HG03045 (cell line): Measurements from ENCODE around the gene PTPN18.

ENCODE experiments used
- ATAC-seq: cut with Tn5 transposase; IDR thresholded peaks from one replicate; pipeline ENCODE4 v1.9.1; 2021; ENCODE audit warnings: mild to moderate bottlenecking, moderate library complexity; ENCODE audit not compliant: unreplicated experiment

The PTPN18 gene

GRCh38 chr2:130363479-130363878 lies 7.6 kb downstream of the PTPN18 start:
- no peak for ATAC-seq

DNA sequence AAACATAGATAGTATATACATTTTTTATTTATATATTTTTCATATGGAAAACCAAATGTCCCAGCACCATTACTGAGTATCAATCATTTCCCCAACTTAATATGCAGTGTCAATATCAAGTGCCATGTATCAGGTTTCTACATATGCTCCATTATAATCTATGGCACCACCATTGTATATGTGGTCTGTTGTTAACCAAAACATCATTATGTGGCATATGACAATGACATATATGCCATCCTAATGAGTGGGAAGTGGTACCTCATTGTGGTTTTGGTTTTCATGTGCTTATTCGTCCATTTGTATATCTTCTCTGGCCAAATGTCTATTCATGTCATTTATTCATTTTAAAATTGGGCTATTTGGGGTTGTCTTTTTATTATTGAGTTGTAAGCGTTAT lies 9.2 kb downstream of the PTPN18 start:
- ATAC-seq: no peak

GRCh38 chr2:130365963-130366362 lies 10.1 kb downstream of the PTPN18 start:
- ATAC-seq: no peak

DNA sequence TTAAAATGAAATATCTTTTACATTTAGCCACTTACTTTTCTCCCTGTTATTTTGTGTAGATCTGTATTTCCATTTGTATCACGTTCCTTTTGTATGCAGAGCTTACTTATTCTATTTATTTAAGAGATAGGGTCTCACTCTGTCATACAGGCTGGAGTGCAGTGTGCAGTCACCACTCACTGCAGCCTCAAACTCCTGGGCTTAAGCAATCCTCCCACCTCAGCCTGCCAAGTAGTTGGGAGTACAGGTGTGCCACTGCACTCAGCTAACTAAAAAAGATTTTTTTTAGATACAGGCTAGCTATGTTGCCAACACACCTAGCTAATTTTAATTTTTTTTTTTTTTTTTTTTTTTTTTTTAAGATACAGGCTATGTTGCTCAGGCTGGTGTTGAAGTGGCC lies 10.9 kb downstream of the PTPN18 start:
- no peak for ATAC-seq

DNA sequence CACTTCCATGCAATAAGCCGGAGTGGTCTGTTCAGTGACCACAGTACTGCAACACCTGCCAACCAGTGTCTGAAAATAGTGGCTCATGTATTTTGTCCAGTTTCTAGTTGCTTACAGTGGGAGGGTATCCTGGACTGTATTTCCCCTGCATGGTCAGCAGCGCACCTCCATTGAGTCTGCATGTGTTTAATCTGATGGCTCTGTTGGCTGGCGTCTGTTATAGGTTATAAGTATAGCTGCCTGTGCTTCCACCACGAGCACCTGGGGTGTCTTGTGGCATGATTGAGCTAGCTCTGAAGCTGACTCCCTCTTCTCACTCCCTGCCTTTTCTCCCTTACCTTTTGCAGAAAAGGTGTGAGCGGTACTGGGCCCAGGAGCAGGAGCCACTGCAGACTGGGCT lies 12.9 kb downstream of the PTPN18 start:
- no peak for ATAC-seq

GRCh38 chr2:130369311-130369964 lies 13.6 kb downstream of the PTPN18 start:
- no peak for ATAC-seq

DNA sequence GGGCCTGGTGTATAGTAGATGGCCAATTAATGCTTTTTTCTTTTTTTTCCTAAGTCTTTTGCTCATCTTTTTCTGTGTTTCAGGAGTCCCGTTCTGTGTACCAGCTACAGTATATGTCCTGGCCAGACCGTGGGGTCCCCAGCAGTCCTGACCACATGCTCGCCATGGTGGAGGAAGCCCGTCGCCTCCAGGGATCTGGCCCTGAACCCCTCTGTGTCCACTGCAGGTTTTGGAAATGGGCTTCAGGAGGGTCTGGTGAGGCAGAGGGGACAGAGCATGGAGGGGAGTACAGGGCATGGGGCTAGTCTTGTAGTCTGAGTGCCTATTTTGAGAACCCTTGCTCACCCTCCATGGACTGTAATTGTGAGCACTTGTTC lies 14.1 kb downstream of the PTPN18 start:
- no peak for ATAC-seq

DNA sequence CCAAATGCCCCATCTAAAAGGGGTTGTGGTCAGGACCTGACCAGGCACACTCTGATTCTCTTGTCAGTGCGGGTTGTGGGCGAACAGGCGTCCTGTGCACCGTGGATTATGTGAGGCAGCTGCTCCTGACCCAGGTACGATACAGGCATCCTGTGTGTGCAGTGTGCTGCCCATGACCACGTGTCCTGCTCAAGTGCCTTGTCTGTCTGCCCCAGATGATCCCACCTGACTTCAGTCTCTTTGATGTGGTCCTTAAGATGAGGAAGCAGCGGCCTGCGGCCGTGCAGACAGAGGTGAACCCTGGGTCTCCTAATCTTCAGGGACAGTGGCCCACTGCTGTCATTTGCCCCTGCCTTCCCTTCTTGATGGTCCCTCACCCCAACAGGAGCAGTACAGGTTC lies 14.6 kb downstream of the PTPN18 start:
- no peak for ATAC-seq

GRCh38 chr2:130371723-130372054 lies 15.8 kb downstream of the PTPN18 start:
- ATAC-seq: no peak

- peak; percentile 75 for ATAC-seq
Observed at GRCh38 chr2:130372055-130372832, 16.4 kb downstream of the PTPN18 start.

GRCh38 chr2:130372833-130373807 lies 17.3 kb downstream of the PTPN18 start:
- ATAC-seq: peak; percentile 3

GRCh38 chr2:130373808-130374365 lies 18.0 kb downstream of the PTPN18 start:
- no peak for ATAC-seq

DNA sequence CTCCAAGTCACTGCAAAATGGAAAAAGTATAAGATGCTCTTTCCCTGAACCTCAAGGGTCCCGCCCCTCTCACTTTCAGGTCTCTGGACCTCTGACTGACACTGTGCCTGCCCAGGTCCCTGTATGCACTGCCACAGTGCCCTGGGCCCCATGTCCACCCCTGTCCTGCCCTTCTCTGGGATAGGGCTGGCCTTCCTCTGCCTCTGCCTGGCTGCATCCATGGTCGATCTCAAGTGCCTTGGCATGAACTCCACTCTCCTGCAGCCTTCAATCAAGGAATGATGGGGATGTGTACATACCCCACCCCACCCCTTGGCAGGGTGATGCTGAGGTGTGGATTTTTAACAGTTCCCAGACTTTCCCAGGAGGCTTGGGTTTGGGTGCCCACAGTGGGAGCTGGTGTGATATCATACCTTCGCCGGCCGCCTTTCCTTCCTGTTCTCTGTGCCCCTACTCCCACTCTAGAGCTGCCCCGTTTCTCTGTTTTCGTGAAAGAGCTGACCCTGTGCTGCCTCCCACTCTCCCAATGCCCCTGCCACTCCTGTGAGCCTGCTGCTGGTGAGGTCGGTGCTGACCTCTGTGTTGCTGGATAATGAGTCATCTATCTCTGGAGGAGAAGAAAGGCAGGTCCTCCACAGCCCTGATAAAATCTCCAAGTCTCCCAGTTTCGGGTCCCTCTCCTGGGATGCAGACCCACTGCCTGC lies 18.9 kb downstream of the PTPN18 start:
- ATAC-seq: no peak

GRCh38 chr2:130375291-130376266 lies 19.7 kb downstream of the PTPN18 start:
- no peak for ATAC-seq

- ATAC-seq: peak; percentile 39
Observed at GRCh38 chr2:130376433-130377293, 20.8 kb downstream of the PTPN18 start.

GRCh38 chr2:130377491-130377890 lies 21.6 kb downstream of the PTPN18 start:
- ATAC-seq: no peak

GRCh38 chr2:130378206-130378897 lies 22.5 kb downstream of the PTPN18 start:
- ATAC-seq: no peak

- no peak for ATAC-seq
Observed at GRCh38 chr2:130378898-130379214, 23.0 kb downstream of the PTPN18 start.
